Umbilical cord (tissue), 2 donors: ENCODE results near the gene PRKG1. TPM values are rescaled to one million over a fixed set of nuclear protein-coding genes. Genes with fewer than 3 reads are reported as not detected.

Source experiments
- DNase-seq: peaks from one replicate; pipeline ENCODE4 v3.0.0-alpha.2; 2015; ENCODE audit warnings: low spot score
- total RNA-seq: library from RNA; depleted of rRNA; stranded (reverse); fragments of >200 nt; gene quantifications from one replicate; pipeline ENCODE4 v1.2.3, GENCODE V29; 2014; ENCODE audit warnings: low replicate concordance; ENCODE audit not compliant: insufficient read depth

The PRKG1 gene
- total RNA-seq, 1 donor from 2014 or later = 144 TPM

GRCh38 chr10:51585742-51586141 is 511.5 kb downstream of the PRKG1 start:
- no peak for DNase-seq

- DNase-seq = no peak
These were observed 514.7 kb downstream of the PRKG1 start for GRCh38 chr10:51588984-51589383.

- DNase-seq = no peak
These were observed 516.5 kb downstream of the PRKG1 start for GRCh38 chr10:51590818-51591217.

GRCh38 chr10:51596695-51597094 is 522.4 kb downstream of the PRKG1 start:
- no peak for DNase-seq

- peak; percentile 46 for DNase-seq
These were observed 525.4 kb downstream of the PRKG1 start for GRCh38 chr10:51599647-51600046.

- no peak for DNase-seq
These were observed 528.0 kb downstream of the PRKG1 start for GRCh38 chr10:51602326-51602725.

GRCh38 chr10:51604579-51604978 is 530.3 kb downstream of the PRKG1 start:
- no peak for DNase-seq

- no peak for DNase-seq
These were observed 532.7 kb downstream of the PRKG1 start for GRCh38 chr10:51606825-51607462.

GRCh38 chr10:51607463-51607835 is 533.2 kb downstream of the PRKG1 start:
- DNase-seq = no peak

- DNase-seq = no peak
These were observed 533.9 kb downstream of the PRKG1 start for GRCh38 chr10:51608211-51608610.

- DNase-seq = no peak
These were observed 541.5 kb downstream of the PRKG1 start for GRCh38 chr10:51615764-51616298.

GRCh38 chr10:51617576-51618235 is 543.4 kb downstream of the PRKG1 start:
- no peak for DNase-seq

GRCh38 chr10:51619365-51619764 is 545.1 kb downstream of the PRKG1 start:
- DNase-seq = no peak

- DNase-seq = no peak
These were observed 545.8 kb downstream of the PRKG1 start for GRCh38 chr10:51620131-51620530.

GRCh38 chr10:51624013-51624412 is 549.7 kb downstream of the PRKG1 start:
- DNase-seq = no peak

GRCh38 chr10:51629934-51630639 is 555.8 kb downstream of the PRKG1 start:
- no peak for DNase-seq

- no peak for DNase-seq
These were observed 556.3 kb downstream of the PRKG1 start for GRCh38 chr10:51630640-51631005.

GRCh38 chr10:51635436-51635835 is 561.1 kb downstream of the PRKG1 start:
- DNase-seq = no peak

- DNase-seq = no peak
These were observed 563.9 kb downstream of the PRKG1 start for GRCh38 chr10:51638211-51638610.

- no peak for DNase-seq
These were observed 564.5 kb downstream of the PRKG1 start for GRCh38 chr10:51638737-51639136.

GRCh38 chr10:51640120-51640819 is 566.0 kb downstream of the PRKG1 start:
- no peak for DNase-seq

- no peak for DNase-seq
These were observed 568.3 kb downstream of the PRKG1 start for GRCh38 chr10:51642581-51642980.
